HepG2 (cell line): Measurements from ENCODE around the gene DBNDD1. TPM values are rescaled to one million over a fixed set of nuclear protein-coding genes. Genes with fewer than 3 reads are reported as not detected.

ENCODE experiments used
- CBX5 ChIP-seq: sonication (generic); formaldehyde crosslinking; IDR thresholded peaks from 2 replicates; pipeline ENCODE4 v1.4.0; 2020; ENCODE audit warnings: missing genetic modification reagents, borderline replicate concordance
- HNRNPUL1 ChIP-seq: fragments of 200-400 bp; formaldehyde crosslinking; IDR thresholded peaks from 2 replicates; pipeline ENCODE4 v1.6.1; 2017; ENCODE audit warnings: low read depth, mild to moderate bottlenecking, low read length, moderate library complexity
- IRF9 ChIP-seq: sonication (generic); formaldehyde crosslinking; IDR thresholded peaks from 2 replicates; pipeline ENCODE4 v1.8.0; 2022; ENCODE audit warnings: missing genetic modification reagents, mild to moderate bottlenecking, borderline replicate concordance
- NONO ChIP-seq, 2 experiments: fragments of 450-650 bp in 1 of 2; sonication (generic) in 1 of 2; formaldehyde crosslinking in 1 of 2; IDR thresholded peaks in 1 of 2; conservative IDR thresholded peaks in 1 of 2; 2 replicates each; pipeline versions ENCODE4 v1.6.1 to v1.8.0; 2017 to 2022; ENCODE audit warnings: mild to moderate bottlenecking in 1 of 2, missing genetic modification reagents in 1 of 2, moderate library complexity in 1 of 2
- PAXIP1 ChIP-seq: sonication (generic); formaldehyde crosslinking; conservative IDR thresholded peaks from 2 replicates; pipeline ENCODE4 v1.4.0; 2020; ENCODE audit warnings: mild to moderate bottlenecking, missing genetic modification reagents, moderate library complexity
- POLR2AphosphoS5 ChIP-seq: IDR thresholded peaks from 2 replicates; pipeline ENCODE4 v1.6.1; 2012; ENCODE audit warnings: low read depth, low read length
- POLR2G ChIP-seq: fragments of 200-400 bp; formaldehyde crosslinking; IDR thresholded peaks from 2 replicates; pipeline ENCODE4 v1.6.1; 2018; ENCODE audit warnings: mild to moderate bottlenecking, low read depth, low read length, moderate library complexity
- SATB2 ChIP-seq: sonication (generic); formaldehyde crosslinking; IDR thresholded peaks from 2 replicates; pipeline ENCODE4 v1.5.0; 2020; ENCODE audit warnings: missing genetic modification reagents
- ZBTB26 ChIP-seq: IDR thresholded peaks from 2 replicates; pipeline ENCODE4 v1.6.1; 2016; ENCODE audit warnings: missing compliant biosample characterization, missing genetic modification reagents, borderline replicate concordance
- ZFP82 ChIP-seq: sonication (generic); formaldehyde crosslinking; IDR thresholded peaks from 2 replicates; pipeline ENCODE4 v1.5.1; 2020; ENCODE audit warnings: mild to moderate bottlenecking, missing genetic modification reagents, borderline replicate concordance
- ZNF281 ChIP-seq: sonication (generic); formaldehyde crosslinking; IDR thresholded peaks from 2 replicates; pipeline ENCODE4 v1.4.0; 2020; ENCODE audit warnings: missing genetic modification reagents, borderline replicate concordance
- ZNF430 ChIP-seq: sonication (generic); formaldehyde crosslinking; IDR thresholded peaks from 2 replicates; pipeline ENCODE4 v1.9.0; 2021; ENCODE audit warnings: mild to moderate bottlenecking, missing genetic modification reagents
- ZNF569 ChIP-seq: sonication (generic); formaldehyde crosslinking; IDR thresholded peaks from 2 replicates; pipeline ENCODE4 v1.5.0; 2020; ENCODE audit warnings: mild to moderate bottlenecking, missing genetic modification reagents, moderate library complexity, borderline replicate concordance
- ZNF614 ChIP-seq: IDR thresholded peaks from 2 replicates; pipeline ENCODE4 v1.6.1; 2018; ENCODE audit warnings: missing biosample characterization, missing genetic modification reagents, inconsistent platforms, borderline replicate concordance
- ZNF639 ChIP-seq: conservative IDR thresholded peaks from 2 replicates; pipeline ENCODE4 v1.6.1; 2018; ENCODE audit warnings: missing genetic modification reagents
- ZNF678 ChIP-seq: sonication (generic); formaldehyde crosslinking; IDR thresholded peaks from 2 replicates; pipeline ENCODE4 v1.4.0; 2020; ENCODE audit warnings: mild to moderate bottlenecking, missing genetic modification reagents
- ZNF772 ChIP-seq: sonication (generic); formaldehyde crosslinking; IDR thresholded peaks from 2 replicates; pipeline ENCODE4 v1.5.0; 2020; ENCODE audit warnings: mild to moderate bottlenecking, missing genetic modification reagents
- polyA plus RNA-seq, 8 experiments: library from polyadenylated mRNA; depleted of rRNA in 3 of 8; stranded (reverse) in 7 of 8; unstranded in 1 of 8; fragments of >200 nt; fragmentation: Illumina TruSeq in 4 of 8; extraction: Trizol in 4 of 8; gene quantifications; 2 replicates each; pipeline versions ENCODE4 v1.2.1 to v1.2.3, GENCODE V29; 2011 to 2016; ENCODE audit warnings: low read depth in 4 of 8, missing spikeins in 1 of 8, mixed read lengths in 1 of 8; ENCODE audit not compliant: insufficient read depth in 1 of 8
- total RNA-seq, 5 experiments: library from RNA; depleted of rRNA; stranded (reverse); fragments of >200 nt; fragmentation: Illumina TruSeq; extraction: Trizol; gene quantifications; 2 replicates each; pipeline ENCODE4 v1.2.3, GENCODE V29; 2016; ENCODE audit warnings: low read depth in 1 of 5

The DBNDD1 gene
- total and polyA plus RNA-seq, 2 of the 13 experiments (the other 11 are each of a cell fraction or from before 2014, with no cell fraction given): 17.0 to 40.4 TPM

- TF ChIP-seq ZNF281 (CRISPR knock-in tag) (peak; percentile 35), ZNF772 (CRISPR knock-in tag) (no peak), HNRNPUL1 (no peak), POLR2AphosphoS5 (peak; percentile 43; the same call in 1 of the 2 replicates), SATB2 (CRISPR knock-in tag) (no peak), ZNF678 (CRISPR knock-in tag) (no peak), ZNF569 (CRISPR knock-in tag) (no peak), IRF9 (CRISPR knock-in tag) (no peak), ZNF430 (no peak), POLR2G (0 out of 2 replicates have a peak, but pooled peaks have one; percentile 16), ZBTB26 (CRISPR knock-in tag) (no peak), ZNF614 (CRISPR knock-in tag) (0 out of 2 replicates have a peak, but pooled peaks have one; percentile 19), ZFP82 (CRISPR knock-in tag) (peak; percentile 71; the same call in 1 of the 2 replicates), NONO (IDR thresholded peaks at IDR 0.05) (no peak), NONO (CRISPR knock-in tag; conservative IDR thresholded peaks at IDR 0.05) (peak; percentile 49; the same call in 1 of the 2 replicates), PAXIP1 (CRISPR knock-in tag) (no peak; the same call in 1 of the 2 replicates), ZNF639 (CRISPR knock-in tag) (no peak), CBX5 (CRISPR knock-in tag) (0 out of 2 replicates have a peak, but pooled peaks have one; percentile 21)
Observed at GRCh38 chr16:90019543-90020259, 445 bp upstream of the DBNDD1 start (continued).
